GM12878 (cell line): Measurements from ENCODE around the gene VPS26A.

Source experiments
- CREB1 ChIP-seq: IDR thresholded peaks from 2 replicates; pipeline ENCODE4 v1.6.1; 2012; ENCODE audit warnings: low read depth, mild to moderate bottlenecking, inconsistent platforms
- EP300 ChIP-seq, 2 experiments: fragments of 150-350 bp in 1 of 2; IDR thresholded peaks; 2 replicates each; pipeline ENCODE4 v1.6.1; 2011 to 2012; ENCODE audit warnings: low read depth in 2 of 2, low read length in 2 of 2, borderline replicate concordance in 1 of 2, improper control_type of control experiment in 1 of 2, inconsistent platforms in 1 of 2; ENCODE audit not compliant: control insufficient read depth in 1 of 2
- EZH2 ChIP-seq: IDR thresholded peaks from 2 replicates; pipeline ENCODE4 v1.6.1; 2012; ENCODE audit warnings: low read depth, mild to moderate bottlenecking, control low read depth, inconsistent platforms, low read length, borderline replicate concordance; ENCODE audit not compliant: control insufficient read depth
- HDAC2 ChIP-seq: fragments of 200-600 bp; sonication (generic); IDR thresholded peaks from 2 replicates; pipeline ENCODE4 v1.6.1; 2017
- MYC ChIP-seq: IDR thresholded peaks from 2 replicates; pipeline ENCODE4 v1.6.1; 2011; ENCODE audit warnings: mild to moderate bottlenecking, low read length, moderate library complexity, inconsistent platforms; ENCODE audit not compliant: insufficient read depth, insufficient replicate concordance, insufficient read length, severe bottlenecking
- SMC3 ChIP-seq: IDR thresholded peaks from 2 replicates; pipeline ENCODE4 v1.6.1; 2011; ENCODE audit warnings: low read length, improper control_type of control experiment, borderline replicate concordance
- SUZ12 ChIP-seq: fragments of 200-600 bp; sonication (generic); IDR thresholded peaks from one replicate; pipeline ENCODE4 v1.6.1; 2018; ENCODE audit warnings: antibody characterized with exemption, mild to moderate bottlenecking; ENCODE audit not compliant: unreplicated experiment
- USF2 ChIP-seq: IDR thresholded peaks from 2 replicates; pipeline ENCODE4 v1.6.1; 2011; ENCODE audit warnings: low read depth, low read length, improper control_type of control experiment, borderline replicate concordance
- TF ChIP-seq, protein P1 (sequence below): IDR thresholded peaks from 2 replicates; pipeline ENCODE4 v1.6.1; 2012; ENCODE audit warnings: low read depth, low read length, improper control_type of control experiment
- TF ChIP-seq, protein P2 (sequence below), 3 experiments: IDR thresholded peaks in 2 of 3; conservative IDR thresholded peaks in 1 of 3; 2 replicates each; pipeline ENCODE4 v1.5.1; 2011; ENCODE audit warnings: low read depth in 3 of 3, low read length in 3 of 3, mild to moderate bottlenecking in 3 of 3, control low read depth in 2 of 3, moderate library complexity in 2 of 3, inconsistent platforms in 1 of 3, mixed read lengths in 1 of 3; ENCODE audit not compliant: control insufficient read depth in 2 of 3, insufficient read depth in 1 of 3; ENCODE audit errors: extremely low read depth in 1 of 3

GRCh38 chr10:69089638-69090599, 34.1 kb upstream of the VPS26A start:
- TF ChIP-seq CREB1 (peak; percentile 96), SUZ12 (no peak), SMC3 (no peak; the same call in 1 of the 2 replicates), EP300 (IDR thresholded peaks at IDR 0.05; ENCODE audit: borderline replicate concordance in 1 of 2, control insufficient read depth in 1 of 2, low read depth in 2 of 2, low read length in 2 of 2) (no peak), HDAC2 (no peak), USF2 (no peak), EZH2 (no peak), MYC (no peak)
- TF ChIP-seq, protein P1, sequence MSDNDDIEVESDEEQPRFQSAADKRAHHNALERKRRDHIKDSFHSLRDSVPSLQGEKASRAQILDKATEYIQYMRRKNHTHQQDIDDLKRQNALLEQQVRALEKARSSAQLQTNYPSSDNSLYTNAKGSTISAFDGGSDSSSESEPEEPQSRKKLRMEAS = no peak
- TF ChIP-seq, protein P2, sequence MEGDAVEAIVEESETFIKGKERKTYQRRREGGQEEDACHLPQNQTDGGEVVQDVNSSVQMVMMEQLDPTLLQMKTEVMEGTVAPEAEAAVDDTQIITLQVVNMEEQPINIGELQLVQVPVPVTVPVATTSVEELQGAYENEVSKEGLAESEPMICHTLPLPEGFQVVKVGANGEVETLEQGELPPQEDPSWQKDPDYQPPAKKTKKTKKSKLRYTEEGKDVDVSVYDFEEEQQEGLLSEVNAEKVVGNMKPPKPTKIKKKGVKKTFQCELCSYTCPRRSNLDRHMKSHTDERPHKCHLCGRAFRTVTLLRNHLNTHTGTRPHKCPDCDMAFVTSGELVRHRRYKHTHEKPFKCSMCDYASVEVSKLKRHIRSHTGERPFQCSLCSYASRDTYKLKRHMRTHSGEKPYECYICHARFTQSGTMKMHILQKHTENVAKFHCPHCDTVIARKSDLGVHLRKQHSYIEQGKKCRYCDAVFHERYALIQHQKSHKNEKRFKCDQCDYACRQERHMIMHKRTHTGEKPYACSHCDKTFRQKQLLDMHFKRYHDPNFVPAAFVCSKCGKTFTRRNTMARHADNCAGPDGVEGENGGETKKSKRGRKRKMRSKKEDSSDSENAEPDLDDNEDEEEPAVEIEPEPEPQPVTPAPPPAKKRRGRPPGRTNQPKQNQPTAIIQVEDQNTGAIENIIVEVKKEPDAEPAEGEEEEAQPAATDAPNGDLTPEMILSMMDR (IDR thresholded peaks at IDR 0.05 in 2 of 3, conservative IDR thresholded peaks at IDR 0.05 in 1 of 3; ENCODE audit: control insufficient read depth in 2 of 3, extremely low read depth in 1 of 3, insufficient read depth in 1 of 3, low read depth in 3 of 3, low read length in 3 of 3) = 0 out of 6 replicates have a peak, but pooled peaks of 1 of the 3 experiments have one; percentile 5
